ENCODE data around the gene SPRR4. TPM values are rescaled to one million over a fixed set of nuclear protein-coding genes. Genes with fewer than 3 reads are reported as not detected.

The SPRR4 gene
- total RNA-seq, 1 experiment from 2014 or later, result not detected

DNA sequence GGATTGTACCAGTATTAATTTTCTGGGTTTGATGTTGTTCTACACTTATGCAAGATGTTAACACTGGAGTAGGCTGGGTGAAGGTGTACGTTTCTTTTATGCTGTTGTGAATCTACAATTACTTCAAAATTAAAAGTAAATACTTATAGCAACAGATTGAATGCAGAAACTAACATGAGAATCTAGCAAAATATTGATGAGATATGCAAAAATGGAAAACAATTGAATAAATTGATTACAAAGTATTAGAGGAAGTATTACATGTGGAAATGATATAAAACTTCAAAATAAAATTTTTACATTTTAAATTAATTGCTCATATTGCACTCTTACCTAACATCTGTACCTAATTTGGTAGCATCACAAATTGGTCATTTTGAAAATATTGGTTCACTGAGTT, 25.4 kb downstream of the SPRR4 start:
- ChIA-PET CTCF (no interaction called here), POLR2A (ENCODE audit: low non-redundant PET) (no interaction called here)
- intact Hi-C loops (cut with micrococcal nuclease; ENCODE audit: unreplicated experiment), result no loop called here
- no peaks in the 10 kb centered on the region for H3K36me3 ChIP-seq (ENCODE audit: insufficient read depth, low read length, poor library complexity, severe bottlenecking)
- TF ChIP-seq EZH2 (IDR thresholded peaks at IDR 0.05; ENCODE audit: borderline replicate concordance, low read depth, low read length, poor library complexity, severe bottlenecking), result no peak
- TF ChIP-seq, protein P1, sequence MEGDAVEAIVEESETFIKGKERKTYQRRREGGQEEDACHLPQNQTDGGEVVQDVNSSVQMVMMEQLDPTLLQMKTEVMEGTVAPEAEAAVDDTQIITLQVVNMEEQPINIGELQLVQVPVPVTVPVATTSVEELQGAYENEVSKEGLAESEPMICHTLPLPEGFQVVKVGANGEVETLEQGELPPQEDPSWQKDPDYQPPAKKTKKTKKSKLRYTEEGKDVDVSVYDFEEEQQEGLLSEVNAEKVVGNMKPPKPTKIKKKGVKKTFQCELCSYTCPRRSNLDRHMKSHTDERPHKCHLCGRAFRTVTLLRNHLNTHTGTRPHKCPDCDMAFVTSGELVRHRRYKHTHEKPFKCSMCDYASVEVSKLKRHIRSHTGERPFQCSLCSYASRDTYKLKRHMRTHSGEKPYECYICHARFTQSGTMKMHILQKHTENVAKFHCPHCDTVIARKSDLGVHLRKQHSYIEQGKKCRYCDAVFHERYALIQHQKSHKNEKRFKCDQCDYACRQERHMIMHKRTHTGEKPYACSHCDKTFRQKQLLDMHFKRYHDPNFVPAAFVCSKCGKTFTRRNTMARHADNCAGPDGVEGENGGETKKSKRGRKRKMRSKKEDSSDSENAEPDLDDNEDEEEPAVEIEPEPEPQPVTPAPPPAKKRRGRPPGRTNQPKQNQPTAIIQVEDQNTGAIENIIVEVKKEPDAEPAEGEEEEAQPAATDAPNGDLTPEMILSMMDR (conservative IDR thresholded peaks at IDR 0.05; ENCODE audit: low read depth, low read length), result no peak
- H3K4me3 ChIP-seq (ENCODE audit: low read depth, low read length, poor library complexity, severe bottlenecking), result no peak overlapping the region
- no peaks in the 10 kb centered on the region for H3K9me3 ChIP-seq (ENCODE audit: low read depth, low read length, poor library complexity, severe bottlenecking)
- no peak for DNase-seq (ENCODE audit: low spot score)
- no peak overlapping the region for H3K27ac ChIP-seq (ENCODE audit: low read depth, low read length, poor library complexity, severe bottlenecking)
- H3K4me1 ChIP-seq (ENCODE audit: insufficient read depth, low read length, poor library complexity, severe bottlenecking), result no peaks in the 10 kb centered on the region
- peaks cover 6% of the 10 kb centered on the region for H3K27me3 ChIP-seq (replicated peaks; ENCODE audit: insufficient read depth, low read depth, low read length, poor library complexity)
- BruUV-seq (replicated peaks), result no TSS peak

DNA sequence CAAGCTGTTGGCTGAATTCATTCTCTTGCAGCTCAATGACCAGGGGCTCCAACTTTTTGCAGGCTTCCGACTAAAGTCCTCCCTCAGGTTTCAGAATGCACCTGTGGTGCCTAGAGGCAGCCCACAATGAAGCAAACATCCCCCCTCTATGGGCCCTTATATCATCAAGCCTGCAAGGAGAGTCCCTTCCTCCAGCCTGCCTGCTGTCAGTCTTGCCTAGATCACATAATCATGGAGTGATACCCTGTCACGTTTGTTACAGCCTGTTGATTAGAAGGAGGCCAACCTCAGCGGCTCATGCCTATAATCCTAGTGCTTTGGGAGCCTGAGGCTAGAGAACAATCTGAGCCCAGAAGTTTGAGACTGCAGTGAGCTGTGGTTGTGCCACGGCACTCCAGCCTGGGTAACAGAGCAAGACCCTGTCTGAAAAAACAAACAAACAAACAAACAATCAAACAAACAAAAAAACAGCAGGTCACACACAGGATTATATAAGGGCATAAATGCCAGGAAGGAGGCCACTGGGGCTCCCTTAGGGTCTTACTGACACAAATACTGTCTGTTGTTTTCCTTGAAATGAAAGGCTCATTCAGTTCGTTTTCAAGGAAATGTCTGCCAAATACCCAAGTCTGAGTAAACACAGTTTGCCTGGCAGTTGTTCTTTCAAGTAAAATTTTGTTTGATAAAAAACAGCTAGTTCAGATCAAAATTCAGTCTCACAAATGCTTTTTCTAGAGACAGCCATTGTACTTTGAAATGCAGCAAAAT, 26.4 kb downstream of the SPRR4 start:
- H3K27ac ChIP-seq (ENCODE audit: low read depth, low read length, poor library complexity, severe bottlenecking), result no peak overlapping the region
- DNase-seq (ENCODE audit: low spot score), result no peak
- no peaks in the 10 kb centered on the region for H3K9me3 ChIP-seq (ENCODE audit: low read depth, low read length, poor library complexity, severe bottlenecking)
- CTCF ChIA-PET, result no interaction called here
- no peak overlapping the region for H3K4me3 ChIP-seq (ENCODE audit: low read depth, low read length, poor library complexity, severe bottlenecking)
- H3K27me3 ChIP-seq (replicated peaks; ENCODE audit: insufficient read depth, low read depth, low read length, poor library complexity), result no peaks in the 10 kb centered on the region
- intact Hi-C loops (cut with micrococcal nuclease; ENCODE audit: unreplicated experiment), result no loop called here
- POLR2A ChIA-PET (ENCODE audit: low non-redundant PET), result no interaction called here
- TF ChIP-seq, protein P1 (conservative IDR thresholded peaks at IDR 0.05; ENCODE audit: low read depth, low read length), result no peak
- TF ChIP-seq EZH2 (IDR thresholded peaks at IDR 0.05; ENCODE audit: borderline replicate concordance, low read depth, low read length, poor library complexity, severe bottlenecking), result no peak
- no peaks in the 10 kb centered on the region for H3K4me1 ChIP-seq (ENCODE audit: insufficient read depth, low read length, poor library complexity, severe bottlenecking)
- H3K36me3 ChIP-seq (ENCODE audit: insufficient read depth, low read length, poor library complexity, severe bottlenecking), result no peaks in the 10 kb centered on the region
- no TSS peak for BruUV-seq (replicated peaks)

DNA sequence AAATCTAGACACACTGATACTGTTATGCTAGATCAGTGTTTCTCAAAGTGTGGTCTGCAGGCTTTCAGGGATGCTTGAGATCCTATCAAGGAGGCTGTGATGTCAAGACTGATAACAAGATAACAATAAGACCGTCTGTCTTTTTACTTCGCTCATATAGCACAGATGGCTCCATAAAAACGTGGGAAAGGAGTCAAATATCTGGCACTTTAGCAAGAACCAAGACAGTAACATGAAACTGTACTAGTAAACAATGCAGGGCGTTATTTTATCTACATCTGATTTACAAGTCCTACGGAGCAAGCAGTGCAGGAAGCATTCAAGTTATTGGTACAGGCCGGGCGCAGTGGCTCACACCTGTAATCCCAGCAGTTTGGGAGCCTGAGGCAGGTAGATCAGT, 27.5 kb downstream of the SPRR4 start:
- CTCF ChIA-PET, result no interaction called here
- Histone ChIP-seq H3K9me3 (ENCODE audit: low read depth, low read length, poor library complexity, severe bottlenecking) (no peaks in the 10 kb centered on the region), H3K27me3 (replicated peaks; ENCODE audit: insufficient read depth, low read depth, low read length, poor library complexity) (no peaks in the 10 kb centered on the region), H3K27ac (ENCODE audit: low read depth, low read length, poor library complexity, severe bottlenecking) (no peak overlapping the region), H3K4me1 (ENCODE audit: insufficient read depth, low read length, poor library complexity, severe bottlenecking) (no peaks in the 10 kb centered on the region), H3K36me3 (ENCODE audit: insufficient read depth, low read length, poor library complexity, severe bottlenecking) (no peaks in the 10 kb centered on the region), H3K4me3 (ENCODE audit: low read depth, low read length, poor library complexity, severe bottlenecking) (no peak overlapping the region)
- BruUV-seq (replicated peaks), result no TSS peak
- no peak for DNase-seq (ENCODE audit: low spot score)
- POLR2A ChIA-PET (ENCODE audit: low non-redundant PET), result no interaction called here
- intact Hi-C loops (cut with micrococcal nuclease; ENCODE audit: unreplicated experiment), result no loop called here
- TF ChIP-seq EZH2 (IDR thresholded peaks at IDR 0.05; ENCODE audit: borderline replicate concordance, low read depth, low read length, poor library complexity, severe bottlenecking), result no peak
- TF ChIP-seq, protein P1 (conservative IDR thresholded peaks at IDR 0.05; ENCODE audit: low read depth, low read length), result no peak

All from A673 (cell line).